H9 (cell line): Measurements from ENCODE around the gene OSBP. TPM values are rescaled to one million over a fixed set of nuclear protein-coding genes. Genes with fewer than 3 reads are reported as not detected.

Experiments used
- DNase-seq: peaks from one replicate; pipeline ENCODE4 v3.0.0-alpha.2; 2017
- H2AFZ ChIP-seq: one replicate; pipeline ENCODE4 v1.6.1; 2013; ENCODE audit warnings: mild to moderate bottlenecking, low read length, control low read depth, moderate library complexity
- H2AK5ac ChIP-seq: 2 replicates; pipeline ENCODE4 v1.6.1; 2013; ENCODE audit warnings: low read length, control low read depth, mixed read lengths; ENCODE audit not compliant: insufficient read length
- H2BK120ac ChIP-seq: one replicate; pipeline ENCODE4 v1.6.1; 2013; ENCODE audit warnings: low read depth, mild to moderate bottlenecking, low read length, control low read depth, inconsistent platforms; ENCODE audit not compliant: poor library complexity, severe bottlenecking
- H2BK12ac ChIP-seq: 2 replicates; pipeline ENCODE4 v1.6.1; 2013; ENCODE audit warnings: low read length, control low read depth, mixed read lengths, low read depth; ENCODE audit not compliant: insufficient read length
- H2BK15ac ChIP-seq: 2 replicates; pipeline ENCODE4 v1.6.1; 2013; ENCODE audit warnings: low read depth, low read length, control low read depth
- H2BK20ac ChIP-seq: one replicate; pipeline ENCODE4 v1.6.1; 2013; ENCODE audit warnings: low read depth, mild to moderate bottlenecking, low read length, control low read depth, inconsistent platforms; ENCODE audit not compliant: poor library complexity, severe bottlenecking
- H2BK5ac ChIP-seq: 2 replicates; pipeline ENCODE4 v1.6.1; 2013; ENCODE audit warnings: low read length, control low read depth, mixed read lengths; ENCODE audit not compliant: insufficient read length
- H3K14ac ChIP-seq: 2 replicates; pipeline ENCODE4 v1.6.1; 2013; ENCODE audit warnings: low read length, control low read depth; ENCODE audit not compliant: insufficient read depth
- H3K18ac ChIP-seq: 2 replicates; pipeline ENCODE4 v1.6.1; 2013; ENCODE audit warnings: low read depth, mild to moderate bottlenecking, mixed read lengths, low read length, control low read depth; ENCODE audit not compliant: insufficient read length
- H3K23ac ChIP-seq: 2 replicates; pipeline ENCODE4 v1.6.1; 2013; ENCODE audit warnings: low read length, control low read depth, mixed read lengths, low read depth; ENCODE audit not compliant: insufficient read length
- H3K23me2 ChIP-seq: 2 replicates; pipeline ENCODE4 v1.6.1; 2013; ENCODE audit warnings: low read depth, mild to moderate bottlenecking, mixed read lengths, low read length, control low read depth; ENCODE audit not compliant: insufficient read length, poor library complexity, severe bottlenecking
- H3K27ac ChIP-seq: 2 replicates; pipeline ENCODE4 v1.5.1; 2013; ENCODE audit warnings: low read length, control low read depth, mixed read lengths, low read depth; ENCODE audit not compliant: insufficient read length
- H3K27me3 ChIP-seq: 2 replicates; pipeline ENCODE4 v1.6.1; 2013; ENCODE audit warnings: low read length, control low read depth, inconsistent platforms; ENCODE audit not compliant: insufficient read depth
- H3K4ac ChIP-seq: 2 replicates; pipeline ENCODE4 v1.6.1; 2013; ENCODE audit warnings: low read depth, mild to moderate bottlenecking, control low read depth, inconsistent platforms, low read length, moderate library complexity
- H3K4me1 ChIP-seq: 2 replicates; pipeline ENCODE4 v1.6.1; 2013; ENCODE audit warnings: low read length, control low read depth, inconsistent platforms; ENCODE audit not compliant: insufficient read depth
- H3K4me2 ChIP-seq: 2 replicates; pipeline ENCODE4 v1.6.1; 2013; ENCODE audit warnings: low read length, control low read depth, mixed read lengths; ENCODE audit not compliant: insufficient read length, insufficient read depth
- H3K56ac ChIP-seq: 2 replicates; pipeline ENCODE4 v1.6.1; 2013; ENCODE audit warnings: low read depth, mild to moderate bottlenecking, mixed read lengths, low read length, control low read depth; ENCODE audit not compliant: insufficient read length
- H3K79me1 ChIP-seq: 2 replicates; pipeline ENCODE4 v1.6.1; 2013; ENCODE audit warnings: low read depth, mild to moderate bottlenecking, moderate library complexity, low read length, control low read depth, inconsistent platforms; ENCODE audit not compliant: insufficient read depth, poor library complexity, severe bottlenecking
- H3K79me2 ChIP-seq: 2 replicates; pipeline ENCODE4 v1.6.1; 2013; ENCODE audit warnings: low read length, control low read depth, inconsistent platforms; ENCODE audit not compliant: insufficient read depth
- H3K9ac ChIP-seq: 2 replicates; pipeline ENCODE4 v1.6.1; 2013; ENCODE audit warnings: low read length, control low read depth, mixed read lengths; ENCODE audit not compliant: insufficient read length; ENCODE audit errors: extremely low read depth
- H3K9me3 ChIP-seq: one replicate; pipeline ENCODE4 v1.6.1; 2013; ENCODE audit warnings: low read depth, low read length, inconsistent platforms; ENCODE audit not compliant: control insufficient read depth
- H3T11ph ChIP-seq: one replicate; pipeline ENCODE4 v1.6.1; 2013; ENCODE audit warnings: mild to moderate bottlenecking, low read length, control low read depth, inconsistent platforms
- H4K20me1 ChIP-seq: one replicate; pipeline ENCODE4 v1.6.1; 2013; ENCODE audit not compliant: control insufficient read depth, insufficient read length, insufficient read depth
- H4K5ac ChIP-seq: 2 replicates; pipeline ENCODE4 v1.6.1; 2013; ENCODE audit warnings: low read depth, mild to moderate bottlenecking, mixed read lengths, low read length, control low read depth; ENCODE audit not compliant: insufficient read length
- H4K8ac ChIP-seq: replicated peaks from 2 replicates; pipeline ENCODE4 v1.6.1; 2013; ENCODE audit warnings: low read length, control low read depth, mixed read lengths, low read depth; ENCODE audit not compliant: insufficient read length
- H4K91ac ChIP-seq: 2 replicates; pipeline ENCODE4 v1.6.1; 2013; ENCODE audit warnings: low read depth, mild to moderate bottlenecking, moderate library complexity, mixed read lengths, low read length, control low read depth; ENCODE audit not compliant: insufficient read length
- H3K27ac Mint-ChIP-seq, 3 experiments: 2 replicates in 2 of 3; 3 replicates in 1 of 3; pipeline ENCODE4 v1.8.0; 2020 to 2021; ENCODE audit warnings: mixed read lengths in 3 of 3, mild to moderate bottlenecking in 1 of 3, moderate library complexity in 1 of 3
- H3K27me3 Mint-ChIP-seq: 2 replicates; pipeline ENCODE4 v1.8.0; 2021; ENCODE audit warnings: low read depth, mild to moderate bottlenecking, moderate library complexity, mixed read lengths
- H3K36me3 Mint-ChIP-seq, 3 experiments: 2 replicates in 2 of 3; 3 replicates in 1 of 3; pipeline ENCODE4 v1.8.0; 2020 to 2021; ENCODE audit warnings: low read depth in 3 of 3, mixed read lengths in 3 of 3; ENCODE audit not compliant: insufficient read depth in 1 of 3
- H3K4me1 Mint-ChIP-seq, 2 experiments: 2 replicates each; pipeline ENCODE4 v1.8.0; 2020; ENCODE audit warnings: mixed read lengths in 2 of 2
- H3K4me3 Mint-ChIP-seq, 2 experiments: 2 replicates in 1 of 2; 3 replicates in 1 of 2; pipeline ENCODE4 v1.8.0; 2020 to 2021; ENCODE audit warnings: mild to moderate bottlenecking in 2 of 2, mixed read lengths in 2 of 2, moderate library complexity in 1 of 2
- H3K9me3 Mint-ChIP-seq, 2 experiments: 2 replicates in 1 of 2; 3 replicates in 1 of 2; pipeline ENCODE4 v1.8.0; 2020; ENCODE audit warnings: mild to moderate bottlenecking in 2 of 2, mixed read lengths in 2 of 2, moderate library complexity in 1 of 2
- CTCF ChIP-seq: fragments of 200-600 bp; sonication (generic); conservative IDR thresholded peaks from 3 replicates; pipeline ENCODE4 v1.8.0; 2021; ENCODE audit warnings: antibody characterized with exemption, mild to moderate bottlenecking
- WGBS: extraction: QIAGEN DNeasy Blood & Tissue Kit; methylation state at CpG from one replicate; pipeline ENCODE4 v1.1.7; 2013; ENCODE audit warnings: missing lambda C conversion rate, low lambda C conversion rate, mixed read lengths; ENCODE audit not compliant: insufficient read length; ENCODE audit errors: extremely low coverage; 5-methylcytosine and 5-hydroxymethylcytosine counted together
- total RNA-seq: library from RNA; stranded (reverse); gene quantifications from 2 replicates; pipeline ENCODE4 v1.2.1, GENCODE V29; 2021

The OSBP gene
- total RNA-seq, 1 experiment from 2014 or later: 48.5 TPM

- H3K36me3 Mint-ChIP-seq: peaks cover 24 to 52% (median 51%) of the 10 kb centered on the region in 3 experiments
- Histone ChIP-seq H3K23ac (no peak overlapping the region), H3K79me2 (no peaks in the 10 kb centered on the region), H3K9me3 (no peaks in the 10 kb centered on the region), H3K4me1 (no peaks in the 10 kb centered on the region), H3K18ac (no peak overlapping the region), H3K27ac (no peak overlapping the region), H3K79me1 (no peaks in the 10 kb centered on the region), H2BK15ac (no peak overlapping the region), H3K56ac (no peak overlapping the region), H4K5ac (no peak overlapping the region), H4K91ac (no peak overlapping the region), H3K27me3 (no peaks in the 10 kb centered on the region), H3K23me2 (no peaks in the 10 kb centered on the region), H3K14ac (no peak overlapping the region), H4K8ac (no peak overlapping the region), H4K20me1 (no peaks in the 10 kb centered on the region), H2BK12ac (no peak overlapping the region), H2BK120ac (no peak overlapping the region), H3T11ph (no peak overlapping the region), H3K4ac (no peak overlapping the region), H2AK5ac (no peak overlapping the region), H3K4me2 (no peak overlapping the region), H2BK20ac (no peak overlapping the region), H2BK5ac (no peak overlapping the region), H3K9ac (no peak overlapping the region), H2AFZ (no peak overlapping the region)
- 0 out of 7 replicates have a peak overlapping the region, but pooled peaks of 1 of the 3 experiments have one; percentile 6 for H3K27ac Mint-ChIP-seq
- H3K4me3 Mint-ChIP-seq: no peak overlapping the region
- WGBS: no CpG with 5 or more reads among the region's 5 CpGs
- no peaks in the 10 kb centered on the region for H3K9me3 Mint-ChIP-seq
- no peak for DNase-seq
- H3K4me1 Mint-ChIP-seq: no peaks in the 10 kb centered on the region
- no peak for TF ChIP-seq CTCF
- no peaks in the 10 kb centered on the region for H3K27me3 Mint-ChIP-seq
Measured at GRCh38 chr11:59574932-59575502, 40.6 kb downstream of the OSBP start.
